Lung microvascular endothelial cell (primary cell): ENCODE results near the gene PELI2. TPM values are rescaled to one million over a fixed set of nuclear protein-coding genes. Genes with fewer than 3 reads are reported as not detected.

Source experiments
- DNase-seq, 2 donors: peaks; one replicate each; pipeline versions ENCODE4 v3.0.0 to v3.0.0-alpha.2; 2010; ENCODE audit warnings: low read depth in 2 of 2
- total RNA-seq: library from RNA; depleted of rRNA; stranded (reverse); fragments of >200 nt; gene quantifications from 2 replicates; pipeline ENCODE4 v1.2.1, GENCODE V29; 2014

PELI2 gene
- total RNA-seq, 1 donor from 2014 or later: 17.5 TPM

GRCh38 chr14:56172074-56172473 is 53.9 kb downstream of the PELI2 start:
- DNase-seq: no peak

DNA sequence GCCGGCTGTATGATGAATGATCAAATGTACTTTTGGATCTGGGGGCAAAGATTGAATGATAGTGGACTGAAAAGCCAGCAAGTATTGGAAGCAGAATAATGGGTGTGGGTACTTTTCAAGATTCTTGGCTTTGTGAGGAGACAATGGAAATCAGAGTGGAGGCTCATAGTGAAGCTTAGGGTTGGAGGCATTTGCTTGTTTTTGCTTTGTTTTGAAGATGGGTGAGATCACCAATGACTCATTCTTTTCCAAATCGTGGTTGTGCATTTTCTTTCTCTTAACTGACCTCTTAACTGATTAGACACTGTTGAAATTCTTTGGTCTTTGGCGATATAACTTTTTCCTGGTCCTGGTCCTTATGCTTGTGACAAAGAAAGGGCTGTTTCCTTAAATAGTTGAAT is 54.4 kb downstream of the PELI2 start:
- peak; percentile 30 to 78 for DNase-seq

- no peak for DNase-seq
Measured at GRCh38 chr14:56173365-56173922, 55.2 kb downstream of the PELI2 start.

- DNase-seq: no peak
Measured at GRCh38 chr14:56175773-56176172, 57.6 kb downstream of the PELI2 start.

- no peak for DNase-seq
Measured at GRCh38 chr14:56176530-56176929, 58.3 kb downstream of the PELI2 start.

DNA sequence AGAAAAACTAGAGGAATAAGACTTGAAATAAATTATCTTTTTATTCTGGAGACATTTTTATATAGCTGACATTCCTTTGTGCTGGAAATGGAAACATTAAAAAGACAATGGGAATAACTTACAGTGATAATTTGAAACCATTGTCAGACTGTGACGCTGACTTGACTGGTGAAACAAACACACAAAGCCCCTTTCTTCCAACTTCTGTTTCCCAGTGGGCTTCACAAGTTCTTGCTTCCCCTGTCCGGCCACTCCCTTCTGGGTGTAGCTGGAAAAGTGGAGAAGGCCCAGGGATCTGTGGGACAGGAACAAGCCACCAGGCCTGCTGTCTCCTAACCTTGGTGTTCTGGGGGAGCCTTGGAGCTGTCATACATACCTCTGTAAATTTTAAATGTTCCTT is 58.8 kb downstream of the PELI2 start:
- DNase-seq: no peak

DNA sequence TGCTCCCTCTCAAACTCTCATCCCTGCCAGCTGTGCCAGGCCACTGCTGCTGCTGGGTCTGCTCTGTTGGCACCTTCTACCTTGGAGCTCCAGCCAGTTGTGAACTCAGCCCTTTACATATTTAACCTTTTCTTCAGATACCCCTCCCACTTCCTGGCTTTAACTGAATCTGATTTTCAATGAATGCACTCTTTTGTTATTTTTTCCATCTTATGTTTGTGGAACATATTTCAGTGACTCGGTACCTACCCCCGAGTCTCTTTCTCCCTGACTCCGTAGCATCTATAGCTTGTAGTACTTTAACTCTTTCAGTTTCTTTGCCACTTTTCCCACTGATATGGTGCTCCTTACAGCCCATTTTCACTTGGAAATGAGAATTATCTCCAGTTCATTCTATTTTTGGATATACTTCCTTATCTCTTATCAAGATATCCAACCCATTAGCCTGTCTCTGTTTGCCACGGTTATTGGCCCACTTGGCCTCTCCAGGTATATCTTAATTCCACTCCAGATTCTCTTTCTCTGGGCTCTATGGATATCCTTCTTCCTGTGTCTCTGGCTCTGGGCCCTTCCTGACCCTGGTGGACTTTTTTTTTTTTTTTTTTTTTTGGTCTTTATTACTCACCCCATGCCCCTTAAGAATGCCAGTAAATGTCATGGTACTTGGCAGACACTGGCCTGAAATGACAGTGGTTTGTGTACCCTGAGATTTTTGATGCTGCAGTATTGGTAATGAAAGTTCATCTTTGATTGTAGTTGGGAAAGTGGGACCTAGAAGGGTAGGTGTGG is 62.7 kb downstream of the PELI2 start:
- peak in 1 of 2 donors; percentile 32 for DNase-seq

DNA sequence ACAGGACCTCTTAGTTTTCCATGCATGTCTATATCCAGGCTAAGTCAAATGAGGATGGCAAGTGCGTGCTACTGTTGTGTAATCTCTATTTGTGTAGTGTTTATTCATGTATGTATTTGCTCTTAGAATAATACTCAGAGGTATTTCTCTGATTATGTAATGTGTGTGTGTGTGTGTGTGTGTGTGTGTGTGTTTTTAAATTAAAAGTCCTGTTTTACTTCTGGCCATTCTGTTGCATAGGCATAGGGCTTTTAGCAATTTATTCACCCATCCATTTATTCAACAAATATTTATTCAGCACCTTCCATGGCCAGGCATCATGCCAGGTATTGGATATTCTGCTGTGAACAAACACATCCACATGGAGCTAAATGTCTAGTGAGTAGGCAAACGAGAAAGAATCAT is 63.5 kb downstream of the PELI2 start:
- peak in 1 of 2 donors; percentile 46 for DNase-seq

GRCh38 chr14:56182410-56182809 is 64.2 kb downstream of the PELI2 start:
- peak in 1 of 2 donors; percentile 53 for DNase-seq

DNA sequence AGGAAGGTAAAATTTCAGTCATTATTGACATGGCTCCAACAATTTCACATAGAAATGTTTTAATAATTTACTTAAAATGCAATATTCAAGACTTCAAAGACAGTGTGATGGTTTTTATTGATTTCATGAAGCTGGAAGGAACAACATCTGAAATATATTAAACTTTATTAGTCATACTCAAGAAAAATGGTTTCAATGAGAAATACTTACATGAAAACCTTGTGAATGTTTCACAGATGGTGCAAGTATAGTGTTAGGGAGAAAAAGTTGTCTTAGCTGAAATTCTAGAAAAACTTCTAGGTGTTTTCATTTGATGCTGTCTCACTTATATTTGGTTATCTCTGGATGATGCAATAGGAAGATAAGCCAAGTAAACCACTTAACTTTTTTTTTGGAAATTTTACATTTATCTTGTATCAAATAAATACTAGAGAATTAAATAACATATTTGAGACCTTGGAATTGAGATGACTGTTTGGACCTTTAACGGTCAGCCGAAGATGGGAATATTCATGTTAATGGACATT is 65.5 kb downstream of the PELI2 start:
- no peak for DNase-seq

DNA sequence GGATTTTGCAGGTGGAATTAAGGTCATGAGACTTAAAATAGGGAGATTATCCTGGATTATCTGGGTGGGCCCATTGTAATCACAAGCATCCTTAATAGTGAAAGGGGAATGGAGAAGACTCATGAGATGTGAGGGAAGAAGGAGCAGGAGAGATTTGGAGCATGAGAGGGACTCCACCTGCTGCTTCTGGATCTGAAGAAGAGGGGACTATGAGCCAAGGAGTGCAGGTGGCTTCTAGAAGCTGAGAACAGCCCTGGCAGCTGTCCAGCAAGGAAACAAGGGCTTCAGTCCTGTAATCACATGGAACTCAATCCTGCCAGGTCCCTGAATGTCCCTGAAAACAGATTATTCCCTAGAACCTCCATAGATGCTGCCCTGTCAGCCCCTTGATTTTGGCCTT is 67.8 kb downstream of the PELI2 start:
- no peak for DNase-seq

- DNase-seq: no peak
Measured at GRCh38 chr14:56187736-56188135, 69.5 kb downstream of the PELI2 start.

GRCh38 chr14:56189307-56189706 is 71.1 kb downstream of the PELI2 start:
- DNase-seq: peak; percentile 67 to 75

DNA sequence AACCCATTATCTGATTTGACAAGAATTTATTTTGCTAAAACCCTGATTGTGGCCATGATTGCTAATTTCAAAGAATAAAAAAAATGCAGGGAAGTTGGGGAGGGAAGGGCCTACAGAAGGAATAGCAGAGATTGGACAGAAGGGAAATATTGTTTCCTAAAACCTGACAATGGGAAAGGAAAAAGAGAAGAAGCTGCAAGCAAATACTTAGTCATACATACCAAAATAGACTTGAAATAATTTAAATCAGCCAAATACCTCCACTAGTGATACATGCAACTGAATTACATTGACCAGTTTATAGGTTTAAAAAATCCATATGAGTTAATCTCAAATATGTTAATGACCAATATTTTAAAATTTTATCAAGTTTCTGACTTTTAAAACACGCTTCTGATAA is 75.1 kb downstream of the PELI2 start:
- no peak for DNase-seq

DNA sequence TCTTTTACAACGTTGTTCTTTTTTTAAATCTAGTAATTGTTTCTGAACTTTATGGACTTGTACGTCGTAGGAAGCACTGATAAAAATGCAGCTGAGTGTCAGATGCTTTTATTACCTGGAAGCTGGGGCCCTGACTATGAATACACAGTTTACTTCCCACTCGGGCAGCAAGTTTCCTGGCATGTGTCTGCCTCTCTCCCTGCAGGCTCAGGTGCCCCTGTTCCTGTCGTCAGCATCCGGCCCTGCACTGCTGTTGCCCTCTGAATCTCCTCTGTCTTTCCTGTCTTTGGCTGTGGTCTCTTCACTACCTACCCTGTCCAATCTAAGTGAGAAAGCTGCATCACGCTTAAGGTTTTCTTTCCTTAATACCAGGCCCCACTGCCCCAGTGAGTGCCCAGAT is 75.8 kb downstream of the PELI2 start:
- peak in 1 of 2 donors; percentile 64 for DNase-seq

DNA sequence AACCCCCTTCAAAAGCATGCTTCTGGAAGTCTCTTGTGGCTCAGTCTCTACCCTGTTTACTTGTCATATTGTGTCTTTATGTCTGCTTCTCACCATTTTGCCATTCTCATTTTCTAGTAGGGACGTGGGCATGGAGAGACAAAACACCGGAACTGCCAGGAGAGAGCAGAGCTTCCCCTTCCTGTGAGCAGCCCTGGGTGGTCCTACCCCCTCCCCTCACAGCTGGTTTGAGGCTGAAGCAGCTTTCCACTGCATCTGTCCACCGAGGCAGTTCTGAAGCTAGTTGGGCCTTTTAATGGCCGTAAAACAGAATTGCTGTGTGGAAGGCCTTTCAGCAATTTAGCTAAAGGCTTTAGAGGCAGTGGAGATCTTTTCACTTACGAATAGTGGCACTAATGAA is 77.0 kb downstream of the PELI2 start:
- peak in 1 of 2 donors; percentile 35 for DNase-seq

GRCh38 chr14:56195704-56196103 is 77.5 kb downstream of the PELI2 start:
- peak; percentile 66 to 78 for DNase-seq

DNA sequence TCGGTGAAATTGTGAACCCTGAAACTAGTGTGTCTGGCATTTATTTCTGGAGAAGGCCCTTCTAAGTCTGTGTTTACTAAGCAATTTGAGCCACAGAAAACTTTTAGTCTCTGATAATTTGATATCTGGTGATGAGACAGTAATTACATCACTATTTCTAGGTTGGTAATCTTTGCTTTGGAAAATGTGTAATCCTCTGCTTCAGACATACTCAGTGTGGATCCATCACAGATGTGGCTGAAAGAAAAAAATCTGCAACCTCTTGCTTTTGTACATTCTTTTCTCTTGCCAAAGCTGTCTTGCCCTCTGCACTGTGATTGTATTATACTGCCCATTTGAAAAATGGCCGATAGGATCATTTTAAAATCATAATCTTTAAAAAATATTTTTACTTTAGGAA is 78.1 kb downstream of the PELI2 start:
- no peak for DNase-seq

GRCh38 chr14:56197150-56197549 is 78.9 kb downstream of the PELI2 start:
- DNase-seq: no peak

- DNase-seq: no peak
Measured at GRCh38 chr14:56198438-56198837, 80.2 kb downstream of the PELI2 start.

DNA sequence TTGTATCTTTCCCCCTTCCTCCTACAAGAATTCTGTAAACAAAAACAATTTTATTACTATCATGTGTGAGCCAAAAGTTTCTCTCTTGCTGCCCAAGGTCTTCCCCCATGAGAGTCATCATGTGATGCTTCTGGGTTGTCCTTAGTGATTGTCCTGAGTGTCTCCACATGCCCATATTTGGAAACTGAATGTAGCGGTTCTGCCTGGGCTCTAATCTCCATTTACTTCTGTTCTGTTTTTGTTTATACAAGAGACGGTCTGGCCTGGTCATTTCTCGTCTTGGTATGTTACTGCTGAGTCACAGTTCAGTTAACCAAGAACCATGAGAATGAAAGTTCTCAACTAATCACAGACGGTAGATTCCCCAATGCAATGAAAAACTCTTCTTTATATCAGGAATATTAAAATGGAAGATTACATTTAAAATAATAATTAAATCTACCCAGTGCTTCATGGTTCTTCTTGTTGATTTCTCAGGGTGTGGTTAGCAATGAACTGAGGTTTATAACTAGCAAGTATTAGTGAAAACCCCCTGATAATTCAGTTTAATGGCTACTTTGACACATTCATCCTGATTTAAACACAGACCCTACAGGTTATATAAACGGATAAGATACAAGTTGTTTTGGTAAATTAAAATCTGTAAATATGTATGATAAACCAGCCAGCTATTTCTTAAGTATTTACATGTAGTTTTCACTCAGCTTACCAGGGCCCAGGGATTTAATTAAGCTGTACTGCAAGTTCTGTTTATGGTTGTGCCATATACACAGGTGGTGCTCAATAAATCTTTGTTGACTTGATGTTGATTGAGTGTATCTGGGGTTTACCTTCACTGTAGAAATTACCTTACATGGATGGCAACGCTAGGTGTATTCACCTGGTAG is 81.1 kb downstream of the PELI2 start:
- peak; percentile 21 to 97 for DNase-seq

DNA sequence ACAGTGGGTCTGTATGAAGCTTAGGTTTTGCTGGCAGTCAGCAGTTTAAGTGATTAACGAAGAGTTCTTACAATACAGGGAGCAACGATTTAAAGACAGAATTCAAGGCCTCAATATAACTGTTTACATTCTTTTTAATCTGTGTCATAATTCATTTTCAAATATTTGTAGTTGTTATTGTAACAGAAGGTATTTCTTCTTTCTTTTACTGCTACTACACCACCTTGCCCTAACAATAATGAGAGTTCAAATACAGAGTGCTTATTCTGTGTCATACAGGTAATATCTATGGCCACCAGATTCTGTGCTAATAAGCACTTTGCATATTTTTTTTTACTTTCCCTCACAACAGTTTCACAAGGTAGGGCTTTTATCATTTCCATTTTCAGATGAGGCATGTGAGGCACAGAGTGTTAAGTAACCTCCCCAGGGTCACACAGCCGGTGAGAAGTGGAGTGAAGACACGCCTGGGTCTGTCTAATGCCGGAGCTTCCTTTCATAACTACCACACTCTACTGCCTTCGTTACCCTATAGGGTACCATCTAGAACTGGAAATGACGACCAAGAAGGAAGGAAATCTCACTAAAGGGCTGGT is 81.9 kb downstream of the PELI2 start:
- no peak for DNase-seq
